Fibroblast of villous mesenchyme (primary cell): ENCODE results near the gene CEP164. TPM values are rescaled to one million over a fixed set of nuclear protein-coding genes. Genes with fewer than 3 reads are reported as not detected.

ENCODE experiments used
- DNase-seq: peaks from one replicate; pipeline ENCODE4 v3.0.0-alpha.2; 2010; ENCODE audit warnings: low read depth
- H3K4me3 ChIP-seq: 2 replicates; pipeline ENCODE4 v1.5.1; 2011; ENCODE audit warnings: low read depth, mild to moderate bottlenecking, low read length
- total RNA-seq: library from RNA; depleted of rRNA; stranded (reverse); fragments of >200 nt; gene quantifications from 2 replicates; pipeline ENCODE4 v1.2.3, GENCODE V29; 2012
- TF ChIP-seq, protein P1 (sequence below): IDR thresholded peaks from 2 replicates; pipeline ENCODE4 v1.5.1; 2012; ENCODE audit warnings: low read depth, mild to moderate bottlenecking, low read length; ENCODE audit not compliant: insufficient read depth

The CEP164 gene
- total RNA-seq, 1 donor: 33.7 TPM

DNA sequence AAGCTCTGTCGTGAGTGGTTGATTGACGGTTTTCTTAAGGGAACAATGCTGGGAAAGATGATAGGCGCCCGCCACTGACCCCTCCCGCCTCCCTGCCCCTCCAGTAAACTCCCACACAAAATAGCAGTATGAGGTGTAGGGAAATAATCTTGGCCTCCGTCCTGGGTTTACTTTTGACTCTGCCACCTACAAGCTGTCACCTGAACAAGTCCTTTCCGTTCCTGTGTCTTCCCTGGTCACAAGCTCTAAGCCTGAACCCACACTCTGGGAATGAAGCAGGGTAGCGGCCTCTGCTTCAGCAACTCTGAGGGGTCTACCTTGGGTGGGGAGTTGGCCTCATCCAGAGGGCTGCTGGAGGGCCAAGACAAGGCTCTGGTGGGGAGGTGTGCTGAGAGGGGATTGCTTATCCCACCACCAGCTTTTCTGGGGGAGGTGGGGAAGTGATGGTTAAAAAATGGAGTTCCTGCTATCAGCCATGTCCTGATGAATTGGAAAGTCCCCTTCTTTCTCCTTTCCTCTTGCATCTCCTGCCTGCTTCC lies 87.8 kb downstream of the CEP164 start:
- TF ChIP-seq, protein P1, sequence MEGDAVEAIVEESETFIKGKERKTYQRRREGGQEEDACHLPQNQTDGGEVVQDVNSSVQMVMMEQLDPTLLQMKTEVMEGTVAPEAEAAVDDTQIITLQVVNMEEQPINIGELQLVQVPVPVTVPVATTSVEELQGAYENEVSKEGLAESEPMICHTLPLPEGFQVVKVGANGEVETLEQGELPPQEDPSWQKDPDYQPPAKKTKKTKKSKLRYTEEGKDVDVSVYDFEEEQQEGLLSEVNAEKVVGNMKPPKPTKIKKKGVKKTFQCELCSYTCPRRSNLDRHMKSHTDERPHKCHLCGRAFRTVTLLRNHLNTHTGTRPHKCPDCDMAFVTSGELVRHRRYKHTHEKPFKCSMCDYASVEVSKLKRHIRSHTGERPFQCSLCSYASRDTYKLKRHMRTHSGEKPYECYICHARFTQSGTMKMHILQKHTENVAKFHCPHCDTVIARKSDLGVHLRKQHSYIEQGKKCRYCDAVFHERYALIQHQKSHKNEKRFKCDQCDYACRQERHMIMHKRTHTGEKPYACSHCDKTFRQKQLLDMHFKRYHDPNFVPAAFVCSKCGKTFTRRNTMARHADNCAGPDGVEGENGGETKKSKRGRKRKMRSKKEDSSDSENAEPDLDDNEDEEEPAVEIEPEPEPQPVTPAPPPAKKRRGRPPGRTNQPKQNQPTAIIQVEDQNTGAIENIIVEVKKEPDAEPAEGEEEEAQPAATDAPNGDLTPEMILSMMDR: no peak
- no peak overlapping the region for H3K4me3 ChIP-seq
- DNase-seq: no peak

DNA sequence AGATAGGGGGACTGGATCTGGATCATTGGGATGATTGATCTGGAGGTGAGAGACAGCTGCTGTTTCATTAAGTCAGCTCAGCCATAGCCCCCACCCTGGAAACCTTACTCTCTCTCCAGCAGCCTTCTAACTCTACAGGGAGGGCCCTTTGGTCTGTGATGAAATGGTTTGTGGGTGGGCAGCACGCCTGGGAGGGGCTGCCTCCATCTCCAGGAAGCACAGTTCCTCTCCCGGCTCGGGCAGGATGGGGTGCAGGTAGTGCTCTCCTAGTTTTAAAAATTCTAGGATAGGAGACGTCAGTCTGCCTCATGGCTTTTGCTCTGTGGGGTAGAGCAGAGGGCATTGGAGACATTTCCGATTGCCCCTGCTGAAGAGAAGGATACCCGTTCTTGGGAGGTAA lies 89.7 kb downstream of the CEP164 start:
- no peak overlapping the region for H3K4me3 ChIP-seq
- DNase-seq: no peak
- TF ChIP-seq, protein P1: no peak

DNA sequence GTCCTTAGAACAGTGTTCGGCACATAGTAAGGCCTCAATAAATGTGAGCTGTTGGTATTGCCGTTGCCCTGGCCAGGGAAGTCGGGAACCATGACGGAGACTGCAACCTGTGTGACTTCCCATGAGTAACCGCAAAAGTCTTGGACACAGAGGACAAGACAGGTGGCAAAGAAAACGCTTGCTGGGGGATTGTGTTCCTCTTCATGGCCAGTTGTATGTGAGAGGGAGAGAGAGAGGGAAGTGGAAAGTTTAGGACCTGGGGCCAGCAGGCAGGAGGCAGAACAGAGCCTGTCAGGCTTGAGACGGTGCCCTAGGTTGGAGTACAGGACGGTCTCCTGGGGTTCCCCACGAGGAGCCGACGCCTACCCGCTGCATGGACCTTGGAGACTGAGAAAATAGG lies 90.2 kb downstream of the CEP164 start:
- DNase-seq: no peak
- TF ChIP-seq, protein P1: no peak
- H3K4me3 ChIP-seq: no peak overlapping the region

DNA sequence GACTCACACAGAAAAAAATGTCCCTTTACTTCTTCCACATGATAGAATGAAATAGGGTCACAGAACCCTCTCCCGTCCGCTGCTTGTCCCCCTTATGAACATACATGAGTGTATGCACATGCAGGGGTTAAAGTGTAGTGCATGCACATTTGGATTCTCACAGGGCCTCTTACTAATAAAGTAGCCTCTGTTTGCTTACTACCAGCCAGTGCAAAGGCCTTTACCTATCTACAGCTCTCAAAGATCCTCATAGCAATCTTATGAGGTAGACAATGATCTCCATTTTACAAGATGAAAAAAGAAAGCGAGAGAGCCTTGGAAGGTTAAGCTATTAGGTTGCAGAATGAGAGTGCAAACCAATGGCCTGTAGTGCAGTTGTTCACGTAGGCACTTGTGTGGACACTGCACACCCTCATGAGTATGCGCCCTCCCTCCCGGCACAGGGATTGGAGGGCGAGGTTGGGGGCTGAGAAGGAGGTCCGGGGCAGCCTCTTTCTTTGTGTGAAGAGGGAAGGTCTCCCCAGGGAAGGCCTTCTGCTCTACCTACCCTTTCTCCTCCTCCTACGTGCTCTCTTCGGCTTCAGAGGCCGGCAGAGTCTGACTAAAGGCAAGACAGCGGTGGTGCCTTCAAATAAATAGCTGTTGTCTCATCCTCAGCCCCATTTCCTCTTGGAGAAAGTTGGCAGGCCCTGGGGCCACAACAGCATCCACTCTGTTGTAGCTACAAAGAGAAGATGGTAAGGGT lies 91.3 kb downstream of the CEP164 start:
- DNase-seq: no peak
- TF ChIP-seq, protein P1: no peak
- H3K4me3 ChIP-seq: no peak overlapping the region

DNA sequence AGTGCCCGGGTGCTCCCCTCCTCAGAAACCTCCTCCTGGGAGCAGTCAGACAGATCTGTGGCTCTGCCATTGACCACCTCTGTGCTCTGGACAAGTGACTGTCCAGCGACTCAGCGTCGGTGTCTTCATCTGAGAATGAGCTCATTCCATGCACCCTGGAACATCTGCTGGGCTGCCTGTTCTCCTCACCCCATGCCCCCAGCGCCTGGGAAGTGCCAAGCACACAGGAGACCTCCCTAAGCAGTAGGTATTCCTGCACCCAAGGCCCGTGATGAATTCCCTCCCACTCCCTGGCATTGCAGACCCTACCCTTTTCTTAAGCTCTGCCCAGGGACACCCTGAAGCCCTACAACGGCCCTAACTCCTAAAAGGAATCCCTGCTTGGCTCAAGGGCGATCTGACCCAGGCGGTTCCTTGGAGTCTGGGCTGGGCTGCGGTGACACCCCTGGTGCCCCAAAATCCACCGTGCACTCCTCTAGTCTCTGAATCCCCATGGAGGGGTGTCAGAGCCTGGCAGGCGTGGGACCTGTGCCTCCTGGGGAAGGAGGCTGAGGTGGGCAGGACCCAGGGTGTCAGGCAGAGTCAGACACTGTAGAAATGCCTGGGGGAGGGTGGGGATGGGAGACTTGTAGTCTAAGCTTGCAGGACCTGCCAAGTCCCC lies 92.0 kb downstream of the CEP164 start:
- TF ChIP-seq, protein P1: no peak
- H3K4me3 ChIP-seq: no peak overlapping the region
- no peak for DNase-seq

DNA sequence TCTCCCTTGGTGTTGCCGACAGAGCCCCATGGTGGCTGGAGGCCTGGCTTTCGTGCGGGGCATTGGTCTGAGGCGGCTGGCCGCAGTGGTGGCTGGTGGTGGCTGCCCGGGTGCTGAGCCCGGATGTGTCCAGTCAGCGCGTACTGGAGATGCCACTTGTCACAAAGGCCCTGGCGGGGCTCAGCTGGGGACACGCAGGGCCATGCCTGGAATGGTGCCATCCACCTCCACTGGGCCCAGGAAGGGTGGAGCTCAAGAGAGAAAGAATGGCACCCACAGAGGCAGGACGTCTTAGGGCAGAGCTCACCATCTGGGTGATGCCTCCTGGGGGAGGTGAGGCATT lies 92.5 kb downstream of the CEP164 start:
- DNase-seq: no peak
- H3K4me3 ChIP-seq: no peak overlapping the region
- TF ChIP-seq, protein P1: no peak
